Esophagus muscularis mucosa (tissue), 4 donors: ENCODE measurements around the gene TGFBRAP1. TPM values are rescaled to one million over a fixed set of nuclear protein-coding genes. Genes with fewer than 3 reads are reported as not detected.

Experiments used
- DNase-seq: peaks from one replicate; pipeline ENCODE4 v3.0.0-alpha.2; 2017; ENCODE audit errors: extremely low spot score
- H3K27ac ChIP-seq, 4 donors: fragments of 200-600 bp; sonication (generic); replicated peaks in 1 of 4; 1 replicate in 3 of 4; 2 replicates in 1 of 4; pipeline ENCODE4 v1.5.1; 2016 to 2019; ENCODE audit warnings: mild to moderate bottlenecking in 1 of 4
- H3K27me3 ChIP-seq, 4 donors: fragments of 200-600 bp; sonication (generic); one replicate each; pipeline versions ENCODE4 v1.5.1 to v1.6.0; 2016 to 2019
- H3K36me3 ChIP-seq, 4 donors: fragments of 200-600 bp; sonication (generic); one replicate each; pipeline ENCODE4 v1.5.1; 2016 to 2019
- H3K4me1 ChIP-seq, 4 donors: fragments of 200-600 bp; sonication (generic); one replicate each; pipeline ENCODE4 v1.5.1; 2016 to 2019
- H3K4me3 ChIP-seq, 4 donors: fragments of 200-600 bp; sonication (generic); 1 replicate in 2 of 4; 2 replicates in 2 of 4; pipeline ENCODE4 v1.5.1; 2016 to 2019; ENCODE audit warnings: mild to moderate bottlenecking in 4 of 4, moderate library complexity in 1 of 4
- H3K9me3 ChIP-seq, 4 donors: fragments of 200-600 bp; sonication (generic); 1 replicate in 3 of 4; 2 replicates in 1 of 4; pipeline ENCODE4 v1.5.1; 2016 to 2019
- CTCF ChIP-seq, 3 experiments: fragments of 200-600 bp in 2 of 3; fragments of 450-650 bp in 1 of 3; sonication (generic) in 2 of 3; IDR thresholded peaks; one replicate each; pipeline ENCODE4 v1.5.1; 2017 to 2019; ENCODE audit warnings: antibody characterized with exemption in 3 of 3, mild to moderate bottlenecking in 2 of 3, moderate library complexity in 1 of 3
- EP300 ChIP-seq: sonication (generic); formaldehyde crosslinking; IDR thresholded peaks from one replicate; pipeline ENCODE4 v1.6.1; 2017; ENCODE audit warnings: antibody characterized with exemption
- POLR2A ChIP-seq: fragments of 450-650 bp; IDR thresholded peaks from one replicate; pipeline ENCODE4 v1.6.1; 2017; ENCODE audit warnings: antibody characterized with exemption, moderate library complexity, mild to moderate bottlenecking, low read depth
- POLR2AphosphoS5 ChIP-seq, 2 donors: sonication (generic); formaldehyde crosslinking; IDR thresholded peaks; one replicate each; pipeline ENCODE4 v1.6.1; 2017; ENCODE audit warnings: antibody characterized with exemption in 2 of 2
- WGBS: methylation state at CpG from one replicate; pipeline ENCODE4 v1.1.5; 2018; 5-methylcytosine and 5-hydroxymethylcytosine counted together
- intact Hi-C: fragments of 100-400 bp; cut with DNase I; formaldehyde crosslinking; loops from one replicate; pipeline ENCODE4 v1.15.1; 2023
- total RNA-seq, 4 donors: library from RNA; depleted of rRNA; stranded (reverse); fragments of >200 nt; gene quantifications; one replicate each; pipeline versions ENCODE4 v1.1.0 to v1.2.1, GENCODE V29; 2016

The TGFBRAP1 gene
- total RNA-seq, 4 donors from 2014 or later, result 20.8 to 34.4 (median 27.9) TPM

- peaks cover 0 to 7% (median 2%) of the 10 kb centered on the region in 4 donors for H3K4me1 ChIP-seq
- no peak for DNase-seq
- no peaks in the 10 kb centered on the region for H3K36me3 ChIP-seq
- no peak overlapping the region for H3K4me3 ChIP-seq
- no peaks in the 10 kb centered on the region for H3K27me3 ChIP-seq
- over 99% methylated on average over 34 of the region's 50 CpGs for whole genome bisulfite sequencing
- H3K27ac ChIP-seq, result no peak overlapping the region
- intact Hi-C loops, result no loop called here
- no peak for TF ChIP-seq POLR2A
- TF ChIP-seq POLR2AphosphoS5 (IDR thresholded peaks at IDR 0.05), result no peak
- no peak for TF ChIP-seq CTCF (IDR thresholded peaks at IDR 0.05)
- no peak for TF ChIP-seq EP300
- no peaks in the 10 kb centered on the region for H3K9me3 ChIP-seq
These were observed 87.1 kb downstream of the TGFBRAP1 start for GRCh38 chr2:105242286-105242993.

- H3K4me3 ChIP-seq, result no peak within 1 kb of the TSS
- H3K4me1 ChIP-seq, result peaks cover 0 to 13% (median 2%) of the 10 kb centered on the region in 4 donors
- peaks cover 0 to 5% (median 0%) of the 10 kb centered on the region in 4 donors for H3K27me3 ChIP-seq
- no peak for TF ChIP-seq POLR2AphosphoS5 (IDR thresholded peaks at IDR 0.05)
- TF ChIP-seq EP300, result no peak
- TF ChIP-seq POLR2A, result no peak
- TF ChIP-seq CTCF (IDR thresholded peaks at IDR 0.05), result no peak
- no peaks in the 10 kb centered on the region for H3K36me3 ChIP-seq
- no peak for DNase-seq
- no peaks in the 10 kb centered on the region for H3K9me3 ChIP-seq
- H3K27ac ChIP-seq, result no peak within 1 kb of the TSS
- 91% methylated on average over 10 of the region's 10 CpGs for WGBS
- intact Hi-C loops, result no loop called here
These were observed 88.1 kb downstream of the TGFBRAP1 start, which contains the start of gene GPR45 for GRCh38 chr2:105241443-105241842. Gene GPR45, plus strand, starts transcription at chr2:105241743. Its CDS starts 116 bp downstream, at chr2:105241859.

- peaks cover 0 to 5% (median 0%) of the 10 kb centered on the region in 4 donors for H3K27me3 ChIP-seq
- H3K4me1 ChIP-seq, result peaks cover 0 to 13% (median 5%) of the 10 kb centered on the region in 4 donors
- no peak overlapping the region for H3K27ac ChIP-seq
- no peaks in the 10 kb centered on the region for H3K36me3 ChIP-seq
- DNase-seq, result no peak
- intact Hi-C loops, result no loop called here
- no peak overlapping the region for H3K4me3 ChIP-seq
- whole genome bisulfite sequencing, result 87% methylated on average over 2 of the region's 2 CpGs
- TF ChIP-seq POLR2AphosphoS5 (IDR thresholded peaks at IDR 0.05), result no peak
- TF ChIP-seq EP300, result no peak
- TF ChIP-seq POLR2A, result no peak
- H3K9me3 ChIP-seq, result no peaks in the 10 kb centered on the region
These were observed 89.6 kb downstream of the TGFBRAP1 start for GRCh38 chr2:105239924-105240323.

- no peak for DNase-seq
- no peak overlapping the region for H3K27ac ChIP-seq
- no peaks in the 10 kb centered on the region for H3K9me3 ChIP-seq
- H3K27me3 ChIP-seq, result peaks cover 0 to 5% (median 0%) of the 10 kb centered on the region in 4 donors
- H3K36me3 ChIP-seq, result no peaks in the 10 kb centered on the region
- TF ChIP-seq POLR2A, result no peak
- no peak for TF ChIP-seq CTCF (IDR thresholded peaks at IDR 0.05)
- no peak for TF ChIP-seq EP300
- H3K4me1 ChIP-seq, result peaks cover 0 to 13% (median 5%) of the 10 kb centered on the region in 4 donors
- WGBS, result 62% methylated on average over 14 of the region's 14 CpGs
- intact Hi-C loops, result no loop called here
- H3K4me3 ChIP-seq, result no peak overlapping the region
These were observed 90.8 kb downstream of the TGFBRAP1 start for GRCh38 chr2:105238664-105239240.

- 85% methylated on average over 41 of the region's 41 CpGs for WGBS
- Histone ChIP-seq H3K27ac (no peak overlapping the region), H3K4me1 (peaks cover 0 to 13% (median 5%) of the 10 kb centered on the region in 4 donors), H3K36me3 (no peaks in the 10 kb centered on the region), H3K4me3 (no peak overlapping the region), H3K9me3 (no peaks in the 10 kb centered on the region), H3K27me3 (peaks cover 0 to 5% (median 0%) of the 10 kb centered on the region in 4 donors)
- TF ChIP-seq CTCF (IDR thresholded peaks at IDR 0.05) (no peak), POLR2A (no peak), POLR2AphosphoS5 (IDR thresholded peaks at IDR 0.05) (no peak), EP300 (no peak)
- no peak for DNase-seq
- intact Hi-C loops, result loop anchor here (2.0 kb wide), 1 partner anchor 120 kb away; no protein-coding TSS in a partner anchor
These were observed 92.3 kb downstream of the TGFBRAP1 start for GRCh38 chr2:105237045-105237765.
